Mesendoderm (in vitro differentiated cells): ENCODE results near the gene JAZF1.

Experiments used
- DNase-seq: peaks from one replicate; pipeline ENCODE4 v3.0.0; 2013
- H2AK5ac ChIP-seq: 2 replicates; pipeline ENCODE4 v1.6.1; 2013; ENCODE audit warnings: low read length, inconsistent platforms
- H2BK120ac ChIP-seq: 2 replicates; pipeline ENCODE4 v1.6.1; 2013; ENCODE audit warnings: low read depth, mild to moderate bottlenecking, low read length, moderate library complexity, mixed read lengths
- H2BK15ac ChIP-seq: replicated peaks from 2 replicates; pipeline ENCODE4 v1.6.1; 2013; ENCODE audit warnings: low read depth, mild to moderate bottlenecking, moderate library complexity
- H2BK5ac ChIP-seq: 2 replicates; pipeline ENCODE4 v1.6.1; 2013; ENCODE audit warnings: low read length, inconsistent platforms
- H3K18ac ChIP-seq: 2 replicates; pipeline ENCODE4 v1.6.1; 2013; ENCODE audit warnings: mild to moderate bottlenecking, low read length, mixed read lengths
- H3K23ac ChIP-seq: one replicate; pipeline ENCODE4 v1.6.1; 2013; ENCODE audit warnings: low read length
- H3K27ac ChIP-seq: 2 replicates; pipeline ENCODE4 v1.5.1; 2013; ENCODE audit warnings: low read depth, mild to moderate bottlenecking, inconsistent platforms, low read length, moderate library complexity
- H3K27me3 ChIP-seq: 2 replicates; pipeline ENCODE4 v1.6.1; 2013; ENCODE audit warnings: low read length, control low read depth, mild to moderate bottlenecking, inconsistent platforms; ENCODE audit not compliant: insufficient read depth, poor library complexity
- H3K36me3 ChIP-seq: 2 replicates; pipeline ENCODE4 v1.6.1; 2013; ENCODE audit warnings: low read length, inconsistent platforms; ENCODE audit not compliant: control insufficient read depth, insufficient read depth
- H3K4ac ChIP-seq: one replicate; pipeline ENCODE4 v1.6.1; 2013; ENCODE audit warnings: low read depth, mild to moderate bottlenecking, low read length, moderate library complexity
- H3K4me1 ChIP-seq: 2 replicates; pipeline ENCODE4 v1.6.1; 2013; ENCODE audit warnings: low read depth, low read length, inconsistent platforms; ENCODE audit not compliant: control insufficient read depth
- H3K4me2 ChIP-seq: 2 replicates; pipeline ENCODE4 v1.6.1; 2013; ENCODE audit warnings: low read length
- H3K4me3 ChIP-seq: 2 replicates; pipeline ENCODE4 v1.5.1; 2013; ENCODE audit warnings: mild to moderate bottlenecking, low read length
- H3K56ac ChIP-seq: one replicate; pipeline ENCODE4 v1.6.1; 2013; ENCODE audit warnings: low read length
- H3K79me1 ChIP-seq: 2 replicates; pipeline ENCODE4 v1.6.1; 2013; ENCODE audit warnings: low read length, inconsistent platforms
- H3K79me2 ChIP-seq: 2 replicates; pipeline ENCODE4 v1.6.1; 2013; ENCODE audit warnings: mild to moderate bottlenecking, low read length; ENCODE audit not compliant: control insufficient read depth, insufficient read depth
- H3K9ac ChIP-seq: 2 replicates; pipeline ENCODE4 v1.6.1; 2013; ENCODE audit warnings: low read length, inconsistent platforms
- H4K5ac ChIP-seq: one replicate; pipeline ENCODE4 v1.6.1; 2013; ENCODE audit warnings: low read length
- H4K8ac ChIP-seq: one replicate; pipeline ENCODE4 v1.6.1; 2013; ENCODE audit warnings: low read depth, mild to moderate bottlenecking, control low read depth, low read length, moderate library complexity
- WGBS: extraction: QIAGEN DNeasy Blood & Tissue Kit; methylation state at CpG from one replicate; pipeline ENCODE4 v1.1.7; 2013; ENCODE audit warnings: low lambda C conversion rate, missing lambda C conversion rate; ENCODE audit not compliant: insufficient coverage; ENCODE audit errors: extremely low coverage; 5-methylcytosine and 5-hydroxymethylcytosine counted together

JAZF1 gene

GRCh38 chr7:27901028-27901760, 279.4 kb downstream of the JAZF1 start:
- Histone ChIP-seq H3K4me3 (no peak overlapping the region), H3K56ac (no peak overlapping the region)

GRCh38 chr7:27900006-27900405, 280.6 kb downstream of the JAZF1 start:
- no peak overlapping the region for H3K56ac ChIP-seq
- no peaks in the 10 kb centered on the region for H3K4me1 ChIP-seq
- H3K36me3 ChIP-seq, result no peaks in the 10 kb centered on the region

More at GRCh38 chr7:27901028-27901760, 279.4 kb downstream of the JAZF1 start:
- DNase-seq, result no peak
- Histone ChIP-seq H2AK5ac (no peak overlapping the region), H3K23ac (no peak overlapping the region), H3K18ac (no peak overlapping the region), H3K4me1 (no peaks in the 10 kb centered on the region), H2BK5ac (no peak overlapping the region), H3K36me3 (no peaks in the 10 kb centered on the region), H4K8ac (no peak overlapping the region), H3K9ac (no peak overlapping the region), H3K79me1 (no peaks in the 10 kb centered on the region), H3K79me2 (no peaks in the 10 kb centered on the region), H3K4me2 (no peak overlapping the region), H4K5ac (no peak overlapping the region), H3K27ac (no peak overlapping the region), H2BK15ac (no peak overlapping the region), H2BK120ac (no peak overlapping the region), H3K4ac (no peak overlapping the region), H3K27me3 (no peaks in the 10 kb centered on the region)
- WGBS, result no CpG with 5 or more reads among the region's 5 CpGs

GRCh38 chr7:27899601-27900000, 281.0 kb downstream of the JAZF1 start:
- no peaks in the 10 kb centered on the region for H3K4me1 ChIP-seq
- no peak overlapping the region for H4K8ac ChIP-seq
- no CpG with 5 or more reads among the region's 2 CpGs for WGBS
- no peak overlapping the region for H3K9ac ChIP-seq
- no peak overlapping the region for H3K56ac ChIP-seq
- no peak overlapping the region for H3K4ac ChIP-seq
- H3K79me2 ChIP-seq, result no peaks in the 10 kb centered on the region
- H3K27ac ChIP-seq, result no peak overlapping the region
- no peak overlapping the region for H2BK15ac ChIP-seq
- no peak overlapping the region for H2BK120ac ChIP-seq
- no peaks in the 10 kb centered on the region for H3K79me1 ChIP-seq
- no peak overlapping the region for H4K5ac ChIP-seq
- no peaks in the 10 kb centered on the region for H3K27me3 ChIP-seq
- no peak overlapping the region for H3K23ac ChIP-seq
- H2BK5ac ChIP-seq, result no peak overlapping the region
- H3K36me3 ChIP-seq, result no peaks in the 10 kb centered on the region
- no peak overlapping the region for H3K18ac ChIP-seq
- H3K4me2 ChIP-seq, result no peak overlapping the region
- H2AK5ac ChIP-seq, result no peak overlapping the region
- DNase-seq, result no peak
- no peak overlapping the region for H3K4me3 ChIP-seq

More at GRCh38 chr7:27900006-27900405, 280.6 kb downstream of the JAZF1 start:
- no peak overlapping the region for H3K23ac ChIP-seq
- H2AK5ac ChIP-seq, result no peak overlapping the region
- no peaks in the 10 kb centered on the region for H3K79me1 ChIP-seq
- H3K18ac ChIP-seq, result no peak overlapping the region
- no peak overlapping the region for H2BK120ac ChIP-seq
- no peak overlapping the region for H3K4ac ChIP-seq
- no peak overlapping the region for H3K4me3 ChIP-seq
- H3K4me2 ChIP-seq, result no peak overlapping the region
- H3K27me3 ChIP-seq, result no peaks in the 10 kb centered on the region
- no peak overlapping the region for H4K5ac ChIP-seq
- DNase-seq, result no peak
- WGBS, result no CpG with 5 or more reads among the region's 6 CpGs
- H3K79me2 ChIP-seq, result no peaks in the 10 kb centered on the region
- H2BK15ac ChIP-seq, result no peak overlapping the region
- H3K27ac ChIP-seq, result no peak overlapping the region
- no peak overlapping the region for H4K8ac ChIP-seq
- H2BK5ac ChIP-seq, result no peak overlapping the region
- H3K9ac ChIP-seq, result no peak overlapping the region

GRCh38 chr7:27897441-27897847, 283.2 kb downstream of the JAZF1 start:
- WGBS, result no CpG with 5 or more reads among the region's 10 CpGs
- Histone ChIP-seq H3K18ac (no peak overlapping the region), H3K4me2 (no peak overlapping the region), H2AK5ac (no peak overlapping the region), H3K27ac (no peak overlapping the region), H3K79me2 (no peaks in the 10 kb centered on the region), H4K5ac (no peak overlapping the region), H3K4me3 (no peak overlapping the region), H2BK120ac (no peak overlapping the region), H3K23ac (no peak overlapping the region), H3K36me3 (no peaks in the 10 kb centered on the region), H4K8ac (no peak overlapping the region), H2BK5ac (no peak overlapping the region), H3K27me3 (no peaks in the 10 kb centered on the region), H2BK15ac (no peak overlapping the region), H3K56ac (no peak overlapping the region), H3K79me1 (no peaks in the 10 kb centered on the region), H3K9ac (no peak overlapping the region), H3K4me1 (no peaks in the 10 kb centered on the region), H3K4ac (no peak overlapping the region)
- peak; percentile 57 for DNase-seq

- H2BK15ac ChIP-seq, result no peak overlapping the region
- DNase-seq, result no peak
- H4K8ac ChIP-seq, result no peak overlapping the region
- H4K5ac ChIP-seq, result no peak overlapping the region
- H3K56ac ChIP-seq, result no peak overlapping the region
- no peak overlapping the region for H2AK5ac ChIP-seq
- no peaks in the 10 kb centered on the region for H3K79me2 ChIP-seq
- no peaks in the 10 kb centered on the region for H3K79me1 ChIP-seq
- no peak overlapping the region for H3K18ac ChIP-seq
- no peak overlapping the region for H2BK120ac ChIP-seq
- H3K23ac ChIP-seq, result no peak overlapping the region
- H3K4me2 ChIP-seq, result no peak overlapping the region
- no peaks in the 10 kb centered on the region for H3K36me3 ChIP-seq
- H3K27me3 ChIP-seq, result no peaks in the 10 kb centered on the region
- WGBS, result no CpG with 5 or more reads among the region's 6 CpGs
- H3K4me1 ChIP-seq, result no peaks in the 10 kb centered on the region
- H3K27ac ChIP-seq, result no peak overlapping the region
- H3K9ac ChIP-seq, result no peak overlapping the region
- H2BK5ac ChIP-seq, result no peak overlapping the region
- H3K4ac ChIP-seq, result no peak overlapping the region
- H3K4me3 ChIP-seq, result no peak overlapping the region
Measured at GRCh38 chr7:27897001-27897400, 283.6 kb downstream of the JAZF1 start.

DNA sequence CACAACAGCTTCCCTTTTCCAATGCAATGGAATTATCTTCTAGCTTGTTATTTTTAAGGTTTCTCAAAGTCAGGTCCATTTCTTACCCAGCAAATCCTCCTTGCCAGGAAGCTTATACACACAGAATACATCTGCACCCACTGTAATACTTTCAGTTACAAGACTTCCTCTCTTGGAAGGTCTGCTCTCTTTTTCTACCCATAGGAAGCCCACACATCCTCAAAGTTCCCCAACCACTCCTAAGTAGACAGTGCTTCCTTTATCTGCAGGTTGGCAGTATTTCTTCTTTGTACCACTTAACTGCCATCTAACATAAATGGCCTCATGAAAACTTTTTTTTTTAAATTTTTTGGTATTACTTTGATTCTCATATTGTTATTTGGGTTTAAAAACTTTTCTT, 285.0 kb downstream of the JAZF1 start:
- Histone ChIP-seq H3K9ac (no peak overlapping the region), H3K27ac (no peak overlapping the region), H3K56ac (no peak overlapping the region), H2AK5ac (no peak overlapping the region), H3K4me1 (no peaks in the 10 kb centered on the region), H3K79me1 (no peaks in the 10 kb centered on the region), H2BK15ac (no peak overlapping the region), H2BK5ac (no peak overlapping the region), H3K4ac (no peak overlapping the region), H2BK120ac (no peak overlapping the region), H3K4me2 (no peak overlapping the region), H3K18ac (no peak overlapping the region), H3K36me3 (no peaks in the 10 kb centered on the region), H4K5ac (no peak overlapping the region), H3K4me3 (no peak overlapping the region), H4K8ac (no peak overlapping the region), H3K27me3 (no peaks in the 10 kb centered on the region), H3K79me2 (no peaks in the 10 kb centered on the region), H3K23ac (no peak overlapping the region)
- DNase-seq, result no peak
